Spleen (tissue), 7 donors: ENCODE measurements around the gene POU6F2.

Experiments used
- CTCF ChIP-seq, 11 experiments: fragments of 200-600 bp in 7 of 11; fragments of 450-650 bp in 4 of 11; sonication (generic) in 4 of 11; IDR thresholded peaks in 8 of 11; conservative IDR thresholded peaks in 3 of 11; 1 replicate in 7 of 11; 2 replicates in 4 of 11; pipeline versions ENCODE4 v1.4.0 to v1.8.0; 2016 to 2021; ENCODE audit warnings: antibody characterized with exemption in 11 of 11, inconsistent platforms in 4 of 11, mild to moderate bottlenecking in 1 of 11
- POLR2A ChIP-seq, 3 donors: fragments of 450-650 bp; IDR thresholded peaks; one replicate each; pipeline ENCODE4 v1.5.1; 2017; ENCODE audit warnings: antibody characterized with exemption in 3 of 3, mild to moderate bottlenecking in 1 of 3
- donor health status: DM: no; HTN: no; CAD: no; lungs with moderate emphysema.
- donor health status: DM: no; HTN: no; CAD: no.
- donor health status: DM: no; HTN: no; CAD: no.

GRCh38 chr7:39402034-39402433 is 424.3 kb downstream of the POU6F2 start:
- no peak for TF ChIP-seq CTCF (IDR thresholded peaks at IDR 0.05 in 8 of 11, conservative IDR thresholded peaks at IDR 0.05 in 3 of 11)
- no peak for TF ChIP-seq POLR2A (IDR thresholded peaks at IDR 0.05)
